Activated CD8-positive, alpha-beta memory T cell treated with anti-CD3 and anti-CD28 coated beads, Interleukin-2, amount 50 U/mL, for 48 hours (primary cell): Measurements from ENCODE around the gene GRK6.
"Not testable (repeated sequence)": the region's sequence is repeated elsewhere in the genome, so short reads cannot be mapped to it uniquely, and the experiment has no call there.

Experiments
- DNase-seq: peaks from one replicate; pipeline ENCODE4 v3.0.0-alpha.2; 2020

The GRK6 gene

DNA sequence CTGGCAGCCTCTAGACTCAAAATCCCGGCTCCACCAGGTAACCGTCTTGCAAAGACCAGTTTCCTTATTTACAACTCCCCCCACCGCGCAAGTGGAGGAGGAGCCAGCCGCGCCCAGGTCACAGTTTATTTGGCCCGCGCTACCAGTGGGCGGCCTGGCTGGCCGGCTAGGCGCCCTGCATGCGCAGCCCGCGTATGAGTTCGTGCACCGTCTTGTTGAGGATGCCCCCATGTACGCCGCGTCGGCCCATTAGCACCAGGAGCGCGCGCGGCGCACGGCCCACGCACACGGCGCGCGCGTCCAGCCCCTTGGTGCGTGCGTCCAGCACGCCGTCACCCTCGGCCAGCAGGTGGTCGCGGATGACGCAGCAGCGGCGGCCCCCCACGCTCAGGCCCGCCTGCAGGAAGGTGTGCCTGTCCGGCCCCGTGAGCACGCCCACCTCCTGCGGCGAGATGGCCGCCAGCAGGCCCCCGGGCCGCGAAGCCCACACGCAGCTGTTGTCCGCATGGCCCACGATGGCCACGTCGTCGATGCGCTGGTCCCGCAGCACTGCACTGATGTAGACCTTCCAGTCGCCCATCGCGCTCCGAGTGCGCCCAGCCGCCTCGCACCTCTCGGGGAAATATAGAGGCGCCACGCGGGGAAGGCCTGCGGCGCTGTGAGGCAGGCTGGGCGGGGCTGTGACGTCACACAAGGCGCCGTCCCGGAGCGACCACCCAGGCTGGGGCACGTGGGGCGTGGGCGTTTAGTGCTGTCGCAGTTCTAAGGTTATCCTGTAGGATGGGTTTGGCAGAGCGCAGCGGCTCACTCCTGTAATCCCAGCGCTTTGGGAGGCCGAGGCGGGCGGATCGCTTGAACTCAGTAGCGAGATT, 26.2 kb upstream of the GRK6 start, which contains the start of gene PFN3:
Gene PFN3 (minus strand): TSS at position 665 of the 872 bp plus-strand sequence. CDS start 85 bp downstream, at position 580.
- no peak for DNase-seq

DNA sequence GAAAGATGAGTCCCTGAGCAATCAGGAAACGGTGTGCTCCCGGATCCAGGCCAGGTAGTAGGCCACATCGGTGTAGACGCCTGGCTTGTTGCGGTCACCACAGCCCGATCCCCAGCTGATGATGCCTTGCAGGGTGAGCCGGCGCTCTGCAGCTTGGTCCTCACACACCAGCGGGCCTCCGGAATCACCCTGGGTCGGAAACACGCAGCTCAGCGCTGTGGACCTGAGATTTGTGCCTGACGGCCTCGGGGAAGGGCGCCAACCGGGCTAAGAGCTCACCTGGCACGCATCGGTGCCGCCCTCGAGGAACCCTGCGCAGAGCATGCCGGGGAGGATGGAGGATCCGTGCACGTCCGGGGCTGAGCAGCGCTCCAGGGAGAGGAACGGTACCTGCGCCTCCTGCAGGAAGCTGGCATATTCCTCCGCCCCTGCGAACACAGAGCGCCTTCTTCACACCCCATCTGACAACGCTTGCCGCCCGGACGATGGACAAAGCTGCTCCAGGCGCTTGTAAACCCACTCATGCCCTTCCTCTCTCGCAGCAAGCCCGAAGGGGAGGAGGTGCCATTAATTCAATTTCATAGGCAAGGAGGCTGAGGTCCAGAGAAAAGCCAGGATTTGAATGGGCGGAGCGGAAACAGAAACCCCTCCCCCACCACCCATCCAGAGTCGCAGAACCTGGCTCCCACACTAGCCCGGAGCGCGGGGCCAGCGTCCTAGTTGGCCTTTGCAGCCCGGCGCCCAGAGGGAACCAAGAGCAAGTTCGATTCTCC, 24.0 kb upstream of the GRK6 start:
- DNase-seq: peak; percentile 82

DNA sequence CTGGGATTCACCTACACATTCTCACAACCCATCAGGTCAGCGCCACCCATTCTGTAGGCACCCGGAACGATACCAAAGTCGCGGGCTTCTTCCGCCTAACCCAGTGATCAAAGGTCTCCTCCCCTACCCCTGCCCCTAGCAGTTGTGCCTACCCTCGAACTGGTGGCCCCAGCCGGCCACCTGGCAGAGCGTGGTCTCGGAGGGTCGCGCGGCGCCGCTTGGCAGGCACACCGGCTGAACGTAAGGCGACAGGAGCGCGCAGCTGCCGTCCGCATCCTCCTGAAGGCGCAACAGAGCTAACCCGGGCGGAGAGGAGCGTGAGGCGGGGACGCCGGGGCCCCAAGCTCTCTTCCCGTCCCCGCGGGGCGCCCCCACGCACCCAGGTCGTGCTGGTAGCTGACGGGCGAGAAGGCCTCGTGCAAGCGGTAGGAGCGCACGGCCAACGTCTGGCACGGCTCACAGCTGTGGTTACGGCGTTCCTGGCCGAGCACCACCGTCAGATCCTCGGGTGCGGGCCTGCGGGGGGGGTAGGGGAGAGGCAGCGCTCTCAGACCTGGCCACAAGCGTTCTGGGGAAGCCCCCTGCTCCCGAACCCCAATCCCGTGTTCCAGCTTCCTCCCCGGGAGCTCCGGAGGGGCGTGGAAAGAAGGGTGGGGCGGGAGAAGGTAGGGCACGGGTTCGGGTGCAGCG, 23.2 kb upstream of the GRK6 start:
- DNase-seq: peak; percentile 76

GRCh38 chr5:177403792-177404640, 22.5 kb upstream of the GRK6 start:
- peak; percentile 91 for DNase-seq

DNA sequence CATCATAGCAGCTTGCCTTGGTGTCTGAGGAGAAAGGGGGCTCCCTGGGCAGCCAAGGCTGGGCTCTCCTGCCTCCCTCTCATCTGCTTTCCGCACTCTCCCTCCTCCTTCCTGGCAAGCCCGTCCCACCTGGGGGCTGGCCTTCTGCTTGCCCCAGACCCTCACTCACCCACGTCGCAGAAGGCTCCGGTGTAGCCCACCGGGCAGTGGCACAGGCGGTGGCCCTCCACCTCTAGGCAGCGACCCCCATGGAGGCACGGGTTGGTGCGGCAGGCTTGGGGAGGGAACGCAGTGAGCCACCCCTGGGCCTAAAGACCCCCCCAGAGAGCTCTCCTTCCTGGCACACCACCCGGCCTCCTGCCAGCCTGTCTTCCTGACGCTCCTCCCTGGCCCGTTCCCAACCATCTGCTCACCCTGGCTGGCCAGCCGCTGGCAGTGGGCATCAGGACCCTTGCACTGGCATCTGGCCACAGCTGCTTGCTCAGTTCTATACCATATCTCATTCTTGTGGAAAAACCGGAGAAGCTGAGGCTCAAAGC, 21.8 kb upstream of the GRK6 start:
- no peak for DNase-seq

DNA sequence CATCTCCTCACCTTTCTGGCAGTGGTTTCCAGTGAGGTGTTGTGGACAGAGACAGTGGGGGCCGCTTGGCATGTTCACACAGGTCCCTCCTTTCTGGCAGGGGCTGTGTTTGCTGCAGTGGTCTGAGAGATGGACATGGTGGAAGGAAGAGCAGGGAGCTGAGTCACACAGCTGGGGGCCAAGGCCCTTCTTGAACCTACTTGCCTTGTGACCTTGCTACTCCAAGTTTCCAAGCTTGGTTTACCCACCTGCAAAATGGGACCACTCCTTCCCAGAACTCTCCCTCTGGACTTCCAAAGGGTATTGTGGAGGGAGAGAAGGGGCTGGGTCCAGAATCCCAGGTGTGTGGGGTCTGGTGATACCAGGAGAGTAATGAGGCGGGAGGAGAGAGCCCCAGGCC, 21.2 kb upstream of the GRK6 start:
- DNase-seq: no peak

DNA sequence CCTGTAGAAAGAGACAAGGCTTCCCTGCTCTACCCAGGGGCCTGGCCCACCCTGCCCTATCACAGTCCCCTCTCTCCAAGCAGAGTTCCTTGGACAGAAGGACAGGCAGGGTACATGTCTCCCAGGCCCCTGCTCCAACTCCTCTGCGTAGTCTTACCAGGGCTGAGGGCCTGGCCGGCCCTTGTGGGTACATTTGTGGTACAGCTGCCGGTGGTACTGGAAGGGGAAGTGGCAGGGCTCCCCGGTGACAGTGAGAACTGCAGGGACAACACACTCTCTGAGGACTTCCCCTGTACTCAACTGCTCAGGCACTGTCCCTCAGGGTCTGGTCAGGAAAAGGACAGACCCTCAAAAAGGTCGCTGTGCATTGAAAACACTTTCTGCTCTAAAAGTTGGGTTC, 20.7 kb upstream of the GRK6 start:
- DNase-seq: no peak

DNA sequence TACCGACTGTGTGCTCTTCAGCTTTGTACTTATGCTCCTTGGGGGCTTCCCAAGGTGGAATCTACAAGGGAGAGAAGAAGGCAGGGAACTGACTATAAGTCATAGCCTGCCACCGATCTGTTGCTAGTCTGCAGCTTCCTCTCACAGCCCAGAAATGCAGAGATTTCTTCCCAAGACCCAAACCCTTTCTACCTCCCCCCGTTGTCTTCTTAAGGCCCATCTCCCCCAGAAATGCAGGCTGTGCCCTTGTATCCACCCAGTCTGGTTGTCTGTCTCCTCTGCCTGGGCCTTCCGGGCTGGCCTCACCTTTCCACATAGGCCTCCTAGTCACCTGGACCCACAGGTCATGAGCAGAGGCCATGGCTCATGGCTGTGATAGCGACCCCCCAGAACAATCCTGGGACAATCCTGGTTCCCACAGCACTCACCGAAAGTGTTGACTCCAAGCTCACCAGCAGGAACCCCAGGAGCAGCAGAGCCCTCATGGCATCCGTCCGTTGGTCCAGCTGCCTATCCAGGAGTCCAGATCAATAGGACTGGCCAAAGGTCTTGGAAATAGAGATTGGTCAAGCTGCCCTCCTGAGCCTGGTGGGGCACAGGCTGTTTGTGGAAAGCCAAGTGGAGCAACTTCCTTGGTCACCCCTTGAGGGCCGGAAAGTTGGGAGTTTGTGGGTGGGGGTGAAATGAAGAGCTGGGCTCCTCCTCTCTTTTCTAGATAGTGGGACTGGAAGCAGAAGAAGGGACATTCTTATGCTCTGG, 17.3 kb upstream of the GRK6 start, which contains the start of gene F12:
Gene F12 (minus strand): TSS at position 522 of the 759 bp plus-strand sequence. CDS start 37 bp downstream, at position 485.
- DNase-seq: no peak

GRCh38 chr5:177410575-177410974, 15.9 kb upstream of the GRK6 start:
- DNase-seq: no peak

DNA sequence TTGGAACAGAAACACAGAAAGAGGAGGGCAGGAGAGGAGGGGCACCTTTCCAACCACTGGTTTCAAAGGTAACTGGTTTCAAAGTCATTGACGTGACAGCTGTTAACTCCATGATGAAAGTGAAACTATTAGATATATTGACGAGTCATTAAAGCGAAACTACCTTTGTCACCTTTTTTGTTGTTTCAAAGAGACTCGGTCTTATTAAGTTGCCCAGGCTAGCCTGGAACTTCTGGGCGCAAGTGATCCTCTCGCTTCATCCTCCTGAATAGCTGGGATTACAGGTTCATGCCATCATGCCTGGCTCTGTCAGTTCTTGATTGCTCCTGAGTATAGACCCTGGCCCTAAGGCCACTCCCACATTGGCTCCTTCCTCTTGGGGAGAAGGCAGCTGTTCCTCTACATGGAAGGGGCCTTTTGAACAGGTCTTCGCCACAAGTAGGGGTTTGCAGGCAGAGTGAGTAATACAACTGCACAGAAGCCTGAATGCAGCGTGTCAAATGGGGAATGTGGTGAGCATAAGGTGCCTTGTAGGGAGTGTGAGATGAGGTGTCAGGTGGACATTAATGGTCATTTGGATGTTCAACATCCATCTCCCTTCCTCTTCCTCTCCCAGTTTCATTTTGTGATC, 13.8 kb upstream of the GRK6 start:
- DNase-seq: no peak

- no peak for DNase-seq
Observed at GRCh38 chr5:177414481-177414880, 12.0 kb upstream of the GRK6 start.

GRCh38 chr5:177417081-177417480, 9.4 kb upstream of the GRK6 start:
- not testable (repeated sequence) for DNase-seq

DNA sequence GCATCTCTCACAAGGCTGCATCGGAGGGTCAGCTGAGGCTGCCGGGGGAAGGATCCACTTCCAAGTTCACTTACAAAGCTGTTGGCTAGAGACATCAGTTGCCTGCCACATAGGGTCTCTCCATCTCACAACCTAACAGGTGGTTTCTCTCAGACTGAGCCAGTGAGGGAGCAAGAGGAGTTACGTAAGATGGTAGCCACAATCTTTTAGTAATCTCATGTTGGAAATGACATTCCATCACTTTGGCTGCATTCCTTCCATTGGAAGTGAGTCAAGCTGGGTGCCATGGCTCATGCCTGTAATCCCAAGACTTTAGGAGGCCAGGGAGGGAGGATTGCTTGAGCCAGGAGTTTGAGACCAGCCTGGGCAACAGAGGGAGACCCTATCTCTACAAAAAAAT, 7.4 kb upstream of the GRK6 start:
- no peak for DNase-seq

GRCh38 chr5:177420472-177420871, 6.0 kb upstream of the GRK6 start:
- DNase-seq: not testable (repeated sequence)

DNA sequence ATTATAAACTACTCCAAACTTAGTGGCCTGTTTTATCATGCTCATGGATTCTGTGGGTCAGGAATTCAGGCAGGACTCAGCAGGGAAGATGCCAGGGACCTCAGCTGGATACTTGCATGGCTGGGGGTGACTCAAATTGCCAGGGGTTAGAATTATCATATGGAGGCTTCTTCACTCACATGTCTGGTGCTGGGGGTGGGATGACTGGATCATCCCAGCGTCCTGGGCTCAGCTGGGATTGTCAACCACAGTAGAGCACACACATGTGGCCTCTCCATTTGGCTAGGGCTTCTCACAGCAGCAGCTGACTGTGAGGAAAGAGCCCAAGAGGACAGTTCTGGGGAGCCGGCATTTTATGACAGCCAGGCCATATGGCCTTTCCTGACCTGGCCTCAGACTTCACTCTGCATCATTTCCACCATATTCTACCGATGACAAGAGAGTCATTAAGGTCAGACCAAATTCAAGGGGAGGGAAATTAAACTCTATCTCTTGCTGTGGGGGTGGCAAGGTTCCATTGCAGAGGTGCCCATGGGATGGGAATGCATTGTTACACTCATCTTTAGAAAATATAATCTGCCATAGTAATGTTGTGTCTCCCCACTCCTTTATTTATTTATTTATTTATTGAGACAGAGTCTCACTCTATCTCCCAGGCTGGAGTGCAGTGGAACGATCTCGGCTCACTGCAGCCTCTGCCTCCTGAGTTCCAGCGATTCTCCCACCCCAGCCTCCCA, 5.2 kb upstream of the GRK6 start:
- DNase-seq: no peak

- DNase-seq: no peak
Observed at GRCh38 chr5:177423671-177424070, 2.8 kb upstream of the GRK6 start.

DNA sequence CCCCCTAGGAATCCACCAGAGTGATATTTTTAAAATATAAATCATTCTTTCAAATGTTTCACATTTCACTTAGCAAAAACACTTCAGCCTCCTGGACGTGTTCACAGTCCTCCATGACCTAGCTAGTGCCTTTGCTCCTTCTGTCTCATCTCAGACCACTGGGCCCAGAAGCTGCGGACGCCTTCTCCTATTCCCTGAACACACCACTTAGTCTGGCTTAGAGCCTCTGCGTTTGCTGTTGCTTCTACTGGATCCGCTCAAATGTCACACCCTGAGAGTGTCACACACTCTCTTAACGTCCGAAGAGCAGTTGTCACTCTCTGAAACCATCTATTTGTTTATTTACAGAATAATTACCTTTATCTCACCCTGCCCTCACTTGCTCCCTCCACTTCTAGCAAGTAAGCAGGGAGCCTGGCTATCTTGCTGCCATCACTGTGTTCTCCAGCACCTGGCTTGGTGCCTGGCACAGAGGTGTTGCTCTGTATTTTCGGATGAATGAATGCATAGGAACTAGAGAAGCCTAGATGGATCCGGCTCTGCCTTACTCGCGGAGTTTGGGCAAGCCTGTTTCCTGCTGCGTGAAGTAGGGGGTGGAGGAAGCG, 1.2 kb upstream of the GRK6 start:
- no peak for DNase-seq

DNA sequence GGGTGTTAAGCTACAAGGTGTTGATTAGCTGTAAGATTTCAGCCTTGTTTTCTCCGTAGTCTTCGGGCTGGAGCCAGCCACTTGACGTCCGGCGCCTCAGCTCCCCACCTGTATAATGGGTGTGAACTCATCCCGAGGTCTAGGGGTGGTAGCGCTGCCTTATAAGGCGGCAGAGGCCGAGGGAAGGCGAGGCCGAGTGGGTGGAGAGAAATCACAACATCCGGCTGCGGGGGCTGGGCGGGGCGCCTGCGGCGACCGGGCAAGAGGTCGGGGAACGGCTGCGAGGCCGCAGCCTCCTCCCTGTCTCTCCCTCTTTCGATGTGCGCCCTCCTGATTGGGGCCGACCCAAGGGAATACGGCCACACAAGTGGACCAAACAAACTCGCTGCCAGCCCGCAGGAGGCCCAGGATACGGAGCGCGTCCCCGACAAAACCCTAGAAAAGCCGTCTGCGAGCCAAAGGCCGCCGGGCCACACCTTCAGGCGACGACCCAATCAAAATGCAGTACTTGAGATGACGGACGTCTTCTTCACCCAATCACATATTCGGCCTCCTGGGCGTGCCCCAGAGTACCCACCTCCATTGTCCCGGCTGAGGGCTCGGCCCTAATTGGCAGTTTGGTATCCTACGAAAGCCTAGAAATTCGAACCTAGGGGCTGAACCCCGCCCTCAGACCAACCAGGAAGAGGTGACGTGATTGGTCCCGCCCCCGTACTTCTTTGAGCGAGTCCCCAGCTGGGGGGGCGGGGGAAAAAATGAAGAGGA, 493 bp upstream of the GRK6 start:
- DNase-seq: peak; percentile 98
